CD4-positive, alpha-beta T cell (primary cell): Measurements from ENCODE around the gene C9. TPM values are rescaled to one million over a fixed set of nuclear protein-coding genes. Genes with fewer than 3 reads are reported as not detected.

Experiments
- ATAC-seq: fragments of 200-7000 bp; cut with Tn5 transposase; one replicate; pipeline ENCODE4 v1.10.0; 2022; ENCODE audit warnings: mild to moderate bottlenecking; ENCODE audit not compliant: poor library complexity
- CTCF ChIA-PET: fragments of 350-600 bp; sonication (Branson Sonifier 250); formaldehyde crosslinking; loops from one replicate; lab custom pipeline; 2021; ENCODE audit warnings: antibody characterized with exemption, inconsistent platforms; lab: Charles Lee
- POLR2A ChIA-PET: fragments of 350-600 bp; sonication (Branson Sonifier 250); formaldehyde crosslinking; loops from one replicate; lab custom pipeline; 2021; ENCODE audit warnings: antibody characterized with exemption, inconsistent platforms; lab: Charles Lee
- DNase-seq, 14 experiments: peaks; one replicate each; pipeline ENCODE4 v3.0.0-alpha.2; 2013 to 2020; ENCODE audit warnings: mixed read lengths in 2 of 14
- H3K27ac ChIP-seq, 2 donors: one replicate each; pipeline versions ENCODE4 v1.5.1 to v1.7.0; 2013; ENCODE audit warnings: low read length in 2 of 2, low read depth in 1 of 2, mild to moderate bottlenecking in 1 of 2
- H3K27me3 ChIP-seq, 2 experiments: 1 replicate in 1 of 2; 2 replicates in 1 of 2; pipeline versions ENCODE4 v1.6.1 to v1.7.0; 2013; ENCODE audit warnings: low read length in 2 of 2, control low read depth in 1 of 2, mild to moderate bottlenecking in 1 of 2, moderate library complexity in 1 of 2; ENCODE audit not compliant: insufficient read depth in 2 of 2, control insufficient read depth in 1 of 2
- H3K36me3 ChIP-seq: one replicate; pipeline ENCODE4 v1.6.1; 2013; ENCODE audit warnings: low read length, control low read depth; ENCODE audit not compliant: insufficient read depth
- H3K4me1 ChIP-seq: one replicate; pipeline ENCODE4 v1.6.1; 2013; ENCODE audit warnings: low read length, control low read depth; ENCODE audit not compliant: insufficient read depth
- H3K4me3 ChIP-seq: one replicate; pipeline ENCODE4 v1.5.1; 2013; ENCODE audit warnings: mild to moderate bottlenecking, low read length, moderate library complexity
- H3K9me3 ChIP-seq, 2 experiments: 1 replicate in 1 of 2; 2 replicates in 1 of 2; pipeline versions ENCODE4 v1.6.1 to v1.7.0; 2013; ENCODE audit warnings: low read length in 2 of 2, mild to moderate bottlenecking in 2 of 2, control low read depth in 1 of 2, moderate library complexity in 1 of 2; ENCODE audit not compliant: control insufficient read depth in 1 of 2, insufficient read depth in 1 of 2
- H3K27ac Mint-ChIP-seq: one replicate; pipeline ENCODE4 v1.8.0; 2020; ENCODE audit warnings: mixed read lengths
- H3K27me3 Mint-ChIP-seq: one replicate; pipeline ENCODE4 v1.8.0; 2021; ENCODE audit warnings: mixed read lengths
- H3K36me3 Mint-ChIP-seq: one replicate; pipeline ENCODE4 v1.8.0; 2021; ENCODE audit warnings: low read depth, mixed read lengths
- H3K4me1 Mint-ChIP-seq: one replicate; pipeline ENCODE4 v1.8.0; 2021; ENCODE audit warnings: low read depth, mixed read lengths
- H3K4me3 Mint-ChIP-seq: one replicate; pipeline ENCODE4 v1.8.0; 2020; ENCODE audit warnings: mild to moderate bottlenecking, mixed read lengths
- H3K9me3 Mint-ChIP-seq: one replicate; pipeline ENCODE4 v1.8.0; 2020; ENCODE audit warnings: mixed read lengths
- CTCF ChIP-seq: fragments of 200-600 bp; IDR thresholded peaks from one replicate; pipeline ENCODE4 v1.8.0; 2022; ENCODE audit warnings: antibody characterized with exemption, mild to moderate bottlenecking
- intact Hi-C, 2 experiments: fragments of 100-400 bp; cut with DNase I in 1 of 2; cut with micrococcal nuclease in 1 of 2; formaldehyde crosslinking; loops; one replicate each; pipeline versions ENCODE4 v1.15.1 to v1.9.0; 2023 to 2025; cut with DNase I, micrococcal nuclease
- total RNA-seq, 174 experiments: library from RNA in 2 of 174; stranded (reverse) in 2 of 174; gene quantifications; one replicate each; pipeline ENCODE4 v1.2.3 and lab custom pipeline; 2021 to 2026

The C9 gene
- total RNA-seq, 2 experiments from 2014 or later, result not detected

- H3K9me3 Mint-ChIP-seq, result peaks cover 9% of the 10 kb centered on the region
These were observed 123.5 kb downstream of the C9 start for GRCh38 chr5:39240750-39241149.

GRCh38 chr5:39238366-39239105, 125.8 kb downstream of the C9 start:
- DNase-seq, result peak in 1 of 14 experiments; percentile 19
- Histone ChIP-seq H3K4me1 (no peaks in the 10 kb centered on the region), H3K9me3 (no peaks in the 10 kb centered on the region), H3K4me3 (no peak overlapping the region), H3K27ac (no peak overlapping the region), H3K36me3 (no peaks in the 10 kb centered on the region), H3K27me3 (no peaks in the 10 kb centered on the region)
- Mint-ChIP-seq H3K4me3 (no peak overlapping the region), H3K4me1 (no peaks in the 10 kb centered on the region), H3K9me3 (peaks cover 9% of the 10 kb centered on the region), H3K27ac (no peak overlapping the region), H3K27me3 (no peaks in the 10 kb centered on the region), H3K36me3 (no peaks in the 10 kb centered on the region)
- ChIA-PET CTCF (interaction anchor here (1.4 kb wide), 1 partner anchor 21 kb away, joined by 5 read pairs; no protein-coding TSS in a partner anchor), POLR2A (interaction anchor here (0.7 kb wide), 1 partner anchor 26 kb away, joined by 3 read pairs; no protein-coding TSS in a partner anchor)
- intact Hi-C loops, result no loop called here
- no peak for TF ChIP-seq CTCF
- ATAC-seq, result no peak

More at GRCh38 chr5:39240750-39241149, 123.5 kb downstream of the C9 start:
- POLR2A ChIA-PET, result no interaction called here
- CTCF ChIA-PET, result interaction anchor here (0.9 to 1.4 kb wide), 2 partner anchors 17 to 23 kb away, joined by 3 read pairs; no protein-coding TSS in a partner anchor
- H3K27ac Mint-ChIP-seq, result no peak overlapping the region
- no peak overlapping the region for H3K27ac ChIP-seq
- H3K4me1 Mint-ChIP-seq, result no peaks in the 10 kb centered on the region
- H3K27me3 ChIP-seq, result no peaks in the 10 kb centered on the region
- no peaks in the 10 kb centered on the region for H3K9me3 ChIP-seq
- no peak overlapping the region for H3K4me3 ChIP-seq
- no peaks in the 10 kb centered on the region for H3K36me3 ChIP-seq
- DNase-seq, result no peak
- intact Hi-C loops, result no loop called here
- H3K36me3 Mint-ChIP-seq, result no peaks in the 10 kb centered on the region
- no peak for ATAC-seq
- no peaks in the 10 kb centered on the region for H3K27me3 Mint-ChIP-seq
- no peaks in the 10 kb centered on the region for H3K4me1 ChIP-seq
- H3K4me3 Mint-ChIP-seq, result no peak overlapping the region
- no peak for TF ChIP-seq CTCF

GRCh38 chr5:39236718-39237117, 127.6 kb downstream of the C9 start:
- Histone ChIP-seq H3K4me1 (peaks cover 5% of the 10 kb centered on the region), H3K4me3 (no peak overlapping the region), H3K9me3 (no peaks in the 10 kb centered on the region), H3K27me3 (no peaks in the 10 kb centered on the region), H3K27ac (no peak overlapping the region), H3K36me3 (no peaks in the 10 kb centered on the region)
- Mint-ChIP-seq H3K4me3 (no peak overlapping the region), H3K27me3 (no peaks in the 10 kb centered on the region), H3K27ac (no peak overlapping the region), H3K36me3 (no peaks in the 10 kb centered on the region), H3K4me1 (peaks cover 5% of the 10 kb centered on the region), H3K9me3 (peaks cover 9% of the 10 kb centered on the region)
- ChIA-PET CTCF (no interaction called here), POLR2A (no interaction called here)
- DNase-seq (no peak), ATAC-seq (no peak)
- TF ChIP-seq CTCF, result no peak
- intact Hi-C loops, result no loop called here
